Measurements from ENCODE around the gene AKAP8L.

- TF ChIP-seq CTCF (IDR thresholded peaks at IDR 0.05; ENCODE audit: low read depth, low read length, missing input control), result no peak
- no peak for TF ChIP-seq MAX (IDR thresholded peaks at IDR 0.05)
- TF ChIP-seq EGR1 (IDR thresholded peaks at IDR 0.05; ENCODE audit: low read depth in 2 of 2), result no peak
- no peak for TF ChIP-seq REST (IDR thresholded peaks at IDR 0.05)
- TF ChIP-seq YY1 (IDR thresholded peaks at IDR 0.05), result no peak
- TF ChIP-seq RAD21 (IDR thresholded peaks at IDR 0.05), result no peak
- TF ChIP-seq NR2F2 (IDR thresholded peaks at IDR 0.05), result no peak
- TF ChIP-seq JUND (IDR thresholded peaks at IDR 0.05), result no peak
- no peak for TF ChIP-seq SP1 (IDR thresholded peaks at IDR 0.05)
These were observed 64.1 kb downstream of the AKAP8L start for GRCh38 chr19:15354566-15355296.
